Spinal cord (tissue), 10 donors: Measurements from ENCODE around the gene GRPEL1. TPM values are rescaled to one million over a fixed set of nuclear protein-coding genes. Genes with fewer than 3 reads are reported as not detected.

Experiments
- DNase-seq, 6 donors: peaks; one replicate each; pipeline versions ENCODE4 v3.0.0 to v3.0.0-alpha.2; 2013 to 2015; ENCODE audit warnings: low spot score in 6 of 6, low read depth in 4 of 6
- H3K27ac ChIP-seq: one replicate; pipeline ENCODE4 v1.5.1; 2013; ENCODE audit warnings: low read depth, low read length, control low read depth
- H3K27me3 ChIP-seq: one replicate; pipeline ENCODE4 v1.6.1; 2013; ENCODE audit warnings: low read length; ENCODE audit not compliant: control insufficient read depth, insufficient read depth
- H3K36me3 ChIP-seq: one replicate; pipeline ENCODE4 v1.6.1; 2013; ENCODE audit warnings: low read length; ENCODE audit not compliant: control insufficient read depth, insufficient read depth
- H3K4me1 ChIP-seq: one replicate; pipeline ENCODE4 v1.6.1; 2013; ENCODE audit warnings: low read length; ENCODE audit not compliant: control insufficient read depth, insufficient read depth
- H3K4me3 ChIP-seq: one replicate; pipeline ENCODE4 v1.5.1; 2013; ENCODE audit warnings: low read depth, low read length, control low read depth
- H3K9me3 ChIP-seq: one replicate; pipeline ENCODE4 v1.6.1; 2013; ENCODE audit warnings: low read length; ENCODE audit not compliant: control insufficient read depth, insufficient read depth
- WGBS: methylation state at CpG from one replicate; pipeline ENCODE4 v1.1.5; 2013; ENCODE audit warnings: missing lambda C conversion rate; ENCODE audit not compliant: insufficient coverage; 5-methylcytosine and 5-hydroxymethylcytosine counted together
- polyA plus RNA-seq, 2 donors: library from polyadenylated mRNA; unstranded; fragments of 120-200 nt; gene quantifications; one replicate each; pipeline ENCODE4 v1.2.1, GENCODE V29; 2013; ENCODE audit not compliant: insufficient read length in 2 of 2
- total RNA-seq, 2 donors: library from RNA; depleted of rRNA in 1 of 2; stranded (reverse); fragments of 120-200 nt in 1 of 2; fragments of >200 nt in 1 of 2; gene quantifications; one replicate each; pipeline versions ENCODE4 v1.2.3 to v1.2.4, GENCODE V29; 2013 to 2014
- donor health status: healthy.

The GRPEL1 gene
- total and polyA plus RNA-seq, 4 donors, result 15.3 to 38.2 (median 34.2) TPM

DNA sequence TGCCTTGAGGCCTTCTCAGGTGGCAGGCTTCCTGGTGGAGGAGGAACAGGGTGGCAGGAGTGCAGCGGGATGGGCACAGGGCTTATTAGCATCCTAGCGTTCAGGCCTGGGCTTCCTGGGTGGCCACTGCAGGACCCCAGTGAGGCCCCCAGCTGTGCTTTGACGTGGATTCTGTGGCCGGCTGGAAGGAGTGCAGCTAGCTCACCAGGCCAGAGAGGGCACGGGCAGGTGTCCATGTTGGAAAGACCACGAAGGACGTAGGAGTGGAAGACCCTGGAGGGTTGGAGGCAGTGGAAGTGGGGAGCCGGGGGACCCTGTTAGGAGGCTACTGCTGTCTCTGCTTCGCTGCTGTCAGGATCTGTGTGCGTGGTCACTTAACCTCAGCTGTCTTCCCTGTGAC lies 37.9 kb downstream of the GRPEL1 start:
- no peak overlapping the region for H3K27ac ChIP-seq
- no peaks in the 10 kb centered on the region for H3K27me3 ChIP-seq
- H3K4me1 ChIP-seq, result no peaks in the 10 kb centered on the region
- H3K36me3 ChIP-seq, result peaks cover 79% of the 10 kb centered on the region
- H3K9me3 ChIP-seq, result no peaks in the 10 kb centered on the region
- no peak for DNase-seq
- H3K4me3 ChIP-seq, result no peak overlapping the region
- 90% methylated on average over 10 of the region's 10 CpGs for WGBS

DNA sequence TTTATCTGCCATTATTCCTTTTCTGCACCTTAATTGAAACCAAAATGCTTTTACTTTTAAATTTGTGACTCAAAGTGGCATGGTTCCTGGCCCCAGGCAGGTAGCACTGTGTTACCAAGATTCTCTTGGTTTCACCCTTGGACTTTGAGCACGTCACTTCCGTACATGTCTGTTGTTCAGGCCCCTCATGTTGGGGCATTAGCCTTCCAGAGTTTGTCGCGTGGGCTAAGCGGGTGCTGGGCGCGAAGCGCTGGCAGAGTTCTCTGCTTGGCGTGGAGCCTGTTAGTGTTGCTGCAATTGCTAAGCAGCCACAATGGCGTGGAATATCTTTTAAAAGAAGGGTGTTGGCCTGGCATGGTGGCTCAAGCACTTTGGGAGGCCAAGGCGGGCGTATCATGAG lies 38.7 kb downstream of the GRPEL1 start:
- Histone ChIP-seq H3K4me1 (no peaks in the 10 kb centered on the region), H3K27me3 (no peaks in the 10 kb centered on the region), H3K36me3 (peaks cover 86% of the 10 kb centered on the region), H3K4me3 (no peak overlapping the region), H3K9me3 (no peaks in the 10 kb centered on the region), H3K27ac (no peak overlapping the region)
- 90% methylated on average over 12 of the region's 12 CpGs for WGBS
- no peak for DNase-seq

DNA sequence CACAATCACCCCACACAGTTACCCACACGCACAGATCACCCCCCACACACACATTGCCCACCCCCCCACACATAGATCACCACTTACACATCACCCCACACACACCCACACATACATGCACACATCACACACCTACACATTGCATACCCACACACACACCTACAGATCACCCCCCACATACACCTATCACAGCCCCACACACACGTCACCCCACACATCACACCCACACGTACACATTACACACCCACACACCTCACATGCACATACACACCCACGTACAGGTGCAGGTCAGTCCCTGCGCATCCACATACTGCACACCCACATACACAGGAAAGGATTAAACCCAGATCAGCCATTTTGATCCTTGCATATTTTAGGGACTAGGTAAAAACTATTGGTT lies 40.0 kb downstream of the GRPEL1 start:
- Histone ChIP-seq H3K4me3 (no peak overlapping the region), H3K27ac (no peak overlapping the region), H3K36me3 (peaks cover 89% of the 10 kb centered on the region), H3K9me3 (no peaks in the 10 kb centered on the region), H3K27me3 (no peaks in the 10 kb centered on the region), H3K4me1 (no peaks in the 10 kb centered on the region)
- no peak for DNase-seq
- WGBS, result 94% methylated on average over 4 of the region's 5 CpGs

DNA sequence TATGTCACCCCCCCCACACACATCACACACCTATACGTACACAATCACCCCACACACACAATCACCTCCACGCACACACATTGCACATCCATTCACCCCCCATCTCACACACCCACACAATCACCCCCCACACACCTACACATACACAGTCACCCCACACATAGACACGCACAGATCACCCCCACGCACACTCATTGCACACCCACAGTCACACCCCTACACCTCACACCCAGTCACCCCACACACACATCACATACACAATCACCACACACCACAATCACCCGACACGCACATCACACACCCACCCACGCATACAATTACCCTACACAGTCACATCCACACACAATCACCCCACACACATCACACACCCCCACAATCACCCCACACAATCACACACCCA lies 40.6 kb downstream of the GRPEL1 start:
- DNase-seq, result no peak
- H3K4me1 ChIP-seq, result no peaks in the 10 kb centered on the region
- no peak overlapping the region for H3K4me3 ChIP-seq
- 97% methylated on average over 7 of the region's 7 CpGs for WGBS
- H3K27ac ChIP-seq, result no peak overlapping the region
- H3K27me3 ChIP-seq, result no peaks in the 10 kb centered on the region
- H3K9me3 ChIP-seq, result no peaks in the 10 kb centered on the region
- peaks cover 88% of the 10 kb centered on the region for H3K36me3 ChIP-seq

DNA sequence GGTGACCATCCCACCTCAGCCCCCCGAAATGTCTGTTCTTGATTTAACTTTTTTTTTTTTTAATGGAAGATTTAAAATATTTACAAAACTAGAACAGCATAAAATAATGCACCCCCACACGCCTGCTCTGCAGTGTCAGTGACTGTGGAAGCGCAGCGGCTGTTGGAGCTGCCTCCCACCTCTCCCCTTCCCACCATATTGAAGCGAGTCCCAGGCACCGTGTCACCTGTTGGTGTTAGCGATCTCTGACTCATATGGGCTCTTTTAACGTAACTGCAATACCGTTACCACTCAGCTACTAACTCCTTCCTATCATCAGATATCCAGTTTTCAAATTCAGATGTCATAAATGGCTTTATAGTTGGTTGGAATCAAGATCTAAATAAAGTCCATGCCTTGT lies 41.8 kb downstream of the GRPEL1 start:
- no peak overlapping the region for H3K4me3 ChIP-seq
- DNase-seq, result no peak
- H3K9me3 ChIP-seq, result no peaks in the 10 kb centered on the region
- H3K27ac ChIP-seq, result no peak overlapping the region
- 96% methylated on average over 6 of the region's 9 CpGs for WGBS
- H3K36me3 ChIP-seq, result peaks cover 87% of the 10 kb centered on the region
- H3K4me1 ChIP-seq, result no peaks in the 10 kb centered on the region
- H3K27me3 ChIP-seq, result no peaks in the 10 kb centered on the region

DNA sequence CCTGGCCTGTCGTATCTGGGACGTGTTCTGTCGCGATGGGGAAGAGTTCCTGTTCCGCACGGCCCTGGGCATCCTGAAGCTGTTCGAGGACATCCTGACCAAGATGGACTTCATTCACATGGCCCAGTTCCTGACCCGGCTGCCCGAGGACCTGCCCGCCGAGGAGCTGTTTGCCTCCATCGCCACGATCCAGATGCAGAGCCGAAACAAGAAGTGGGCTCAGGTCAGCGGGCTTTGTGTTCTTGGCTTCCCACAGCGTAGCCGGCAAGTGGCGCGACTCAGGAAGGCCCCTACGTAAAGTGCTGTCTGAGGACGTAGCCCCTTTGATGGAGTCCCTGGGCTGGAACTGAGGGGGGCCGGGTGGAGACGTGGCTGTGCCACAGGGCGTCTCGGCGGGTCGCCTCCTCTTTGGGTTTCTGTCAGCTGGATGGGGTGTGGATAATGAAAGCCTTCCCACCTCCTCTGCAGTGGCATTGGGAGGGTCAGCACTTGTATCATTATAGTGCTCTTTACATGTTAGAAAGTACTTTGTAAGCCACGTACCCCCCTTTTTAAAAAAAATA lies 42.7 kb downstream of the GRPEL1 start:
- Histone ChIP-seq H3K27ac (no peak overlapping the region), H3K27me3 (no peaks in the 10 kb centered on the region), H3K9me3 (no peaks in the 10 kb centered on the region), H3K36me3 (peaks cover 85% of the 10 kb centered on the region), H3K4me3 (no peak overlapping the region), H3K4me1 (no peaks in the 10 kb centered on the region)
- no peak for DNase-seq
- 92% methylated on average over 23 of the region's 28 CpGs for WGBS

DNA sequence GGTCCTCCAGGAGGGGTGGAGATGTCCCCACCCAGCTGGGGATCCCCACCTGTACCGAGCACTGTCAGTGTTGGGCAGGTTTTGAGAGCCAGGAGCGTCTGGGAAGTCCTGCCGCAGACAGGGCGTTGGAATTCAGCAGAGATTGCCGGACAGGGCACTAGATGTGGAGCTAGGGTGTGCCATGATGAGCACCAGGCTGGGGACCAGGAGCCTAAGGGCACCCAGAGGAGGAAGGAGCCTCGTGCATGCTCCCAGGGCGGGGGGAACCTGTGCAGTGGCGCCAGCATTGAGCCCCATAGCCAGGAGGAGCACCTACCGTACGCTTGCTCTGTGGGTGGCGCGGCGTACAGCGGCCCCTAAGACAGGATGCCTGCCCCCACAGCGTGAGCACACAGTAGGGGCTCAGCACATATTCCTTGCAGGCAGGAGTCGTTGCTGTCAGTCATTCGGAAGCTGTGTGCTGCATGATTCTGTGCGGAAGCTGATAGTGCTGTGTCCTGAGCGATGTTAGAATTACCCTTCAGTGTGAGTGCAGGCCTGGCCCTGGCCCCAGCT lies 43.5 kb downstream of the GRPEL1 start:
- Histone ChIP-seq H3K4me1 (no peaks in the 10 kb centered on the region), H3K36me3 (peaks cover 79% of the 10 kb centered on the region), H3K4me3 (no peak overlapping the region), H3K9me3 (no peaks in the 10 kb centered on the region), H3K27ac (no peak overlapping the region), H3K27me3 (no peaks in the 10 kb centered on the region)
- 97% methylated on average over 18 of the region's 19 CpGs for WGBS
- DNase-seq, result no peak

DNA sequence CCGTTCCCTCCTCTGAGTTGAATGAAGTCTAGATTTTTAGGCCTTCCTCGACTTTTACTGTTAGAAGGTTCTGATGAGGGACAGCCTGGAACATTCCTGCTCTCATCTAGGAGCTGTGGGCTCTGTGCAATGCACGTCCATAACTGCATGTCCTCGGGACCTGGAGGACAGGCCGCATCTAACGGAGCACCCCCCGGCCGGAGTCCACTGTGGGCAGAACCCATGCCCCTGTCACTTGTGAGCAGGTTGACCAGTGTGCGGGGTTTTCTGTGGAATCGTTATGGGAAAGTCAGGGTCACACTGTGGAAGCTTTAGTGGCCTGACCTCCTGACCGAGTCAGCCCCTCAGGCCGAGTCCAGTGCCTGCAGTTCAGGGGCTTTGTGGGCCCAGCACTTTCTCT lies 44.0 kb downstream of the GRPEL1 start:
- DNase-seq, result no peak
- H3K36me3 ChIP-seq, result peaks cover 79% of the 10 kb centered on the region
- no peak overlapping the region for H3K27ac ChIP-seq
- WGBS, result 96% methylated on average over 11 of the region's 12 CpGs
- no peak overlapping the region for H3K4me3 ChIP-seq
- H3K4me1 ChIP-seq, result no peaks in the 10 kb centered on the region
- no peaks in the 10 kb centered on the region for H3K27me3 ChIP-seq
- no peaks in the 10 kb centered on the region for H3K9me3 ChIP-seq

DNA sequence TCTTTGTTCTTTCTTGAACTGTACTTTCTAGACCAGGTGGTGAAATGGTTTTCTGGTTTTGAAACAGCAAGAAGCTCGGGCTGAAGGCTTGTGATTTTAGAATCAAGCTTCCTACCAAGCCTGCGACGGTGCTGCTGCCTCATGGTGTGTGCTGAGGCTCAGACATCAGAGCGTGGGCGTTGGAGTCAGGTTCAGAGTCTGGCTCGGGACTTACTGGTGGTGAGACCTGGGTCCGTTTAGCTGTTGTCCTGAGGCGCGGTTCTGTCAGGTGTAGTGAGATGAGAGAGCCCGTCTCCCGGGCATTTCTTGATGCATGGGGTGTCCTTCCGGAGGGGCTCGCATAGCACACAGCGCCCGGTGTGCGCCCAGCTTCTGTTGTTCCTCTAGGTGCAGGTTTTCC lies 44.4 kb downstream of the GRPEL1 start:
- Histone ChIP-seq H3K4me3 (no peak overlapping the region), H3K36me3 (peaks cover 77% of the 10 kb centered on the region), H3K27me3 (no peaks in the 10 kb centered on the region), H3K4me1 (no peaks in the 10 kb centered on the region), H3K9me3 (no peaks in the 10 kb centered on the region), H3K27ac (no peak overlapping the region)
- 95% methylated on average over 16 of the region's 16 CpGs for WGBS
- no peak for DNase-seq

DNA sequence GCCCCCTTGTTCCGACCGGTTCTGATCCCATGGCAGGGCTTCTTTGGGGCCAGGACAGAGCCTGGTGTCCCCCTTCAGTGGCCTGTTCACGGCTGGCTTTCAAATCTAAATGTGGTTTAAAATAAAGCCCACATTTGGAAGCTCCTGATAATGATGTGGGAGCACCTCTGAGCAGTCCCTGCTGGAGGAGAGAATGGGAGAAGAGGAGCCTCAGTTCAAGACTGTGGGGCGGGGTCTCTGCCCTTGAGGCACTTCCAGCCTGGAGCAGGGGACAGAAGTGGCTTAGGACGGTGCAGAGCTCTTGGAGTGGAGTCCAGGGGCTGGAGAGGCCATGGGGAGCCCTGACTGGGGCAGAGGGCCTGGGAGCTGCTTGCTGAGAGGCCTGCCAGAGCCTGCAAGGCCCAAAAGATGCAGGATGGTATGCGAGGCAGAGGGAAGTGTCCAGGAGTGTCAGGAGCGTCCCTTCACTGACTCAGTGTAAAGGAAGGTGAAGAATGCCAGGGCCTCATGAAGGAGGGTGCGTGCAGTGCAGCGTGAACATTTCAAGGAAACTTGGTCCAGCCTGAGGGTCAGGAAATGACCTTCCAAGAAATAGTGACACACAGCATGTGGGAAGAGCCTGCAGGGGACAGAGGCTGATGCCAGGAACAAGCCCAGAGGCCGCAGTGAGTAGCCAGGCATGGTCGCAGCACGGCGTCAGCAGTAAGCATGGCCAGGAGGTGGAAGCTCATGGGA lies 45.8 kb downstream of the GRPEL1 start:
- peaks cover 69% of the 10 kb centered on the region for H3K36me3 ChIP-seq
- H3K9me3 ChIP-seq, result no peaks in the 10 kb centered on the region
- DNase-seq, result no peak
- peaks cover 4% of the 10 kb centered on the region for H3K4me1 ChIP-seq
- H3K4me3 ChIP-seq, result no peak overlapping the region
- no peaks in the 10 kb centered on the region for H3K27me3 ChIP-seq
- no peak overlapping the region for H3K27ac ChIP-seq
- WGBS, result 93% methylated on average over 13 of the region's 13 CpGs
